NT2/D1 (cell line): ENCODE data around the gene REEP6.

Experiments
- YY1 ChIP-seq: IDR thresholded peaks from 2 replicates; pipeline ENCODE4 v1.6.1; 2011; ENCODE audit not compliant: insufficient read length, insufficient read depth
- ZNF274 ChIP-seq: IDR thresholded peaks from 2 replicates; pipeline ENCODE4 v1.6.1; 2011; ENCODE audit warnings: mild to moderate bottlenecking, low read depth, low read length

DNA sequence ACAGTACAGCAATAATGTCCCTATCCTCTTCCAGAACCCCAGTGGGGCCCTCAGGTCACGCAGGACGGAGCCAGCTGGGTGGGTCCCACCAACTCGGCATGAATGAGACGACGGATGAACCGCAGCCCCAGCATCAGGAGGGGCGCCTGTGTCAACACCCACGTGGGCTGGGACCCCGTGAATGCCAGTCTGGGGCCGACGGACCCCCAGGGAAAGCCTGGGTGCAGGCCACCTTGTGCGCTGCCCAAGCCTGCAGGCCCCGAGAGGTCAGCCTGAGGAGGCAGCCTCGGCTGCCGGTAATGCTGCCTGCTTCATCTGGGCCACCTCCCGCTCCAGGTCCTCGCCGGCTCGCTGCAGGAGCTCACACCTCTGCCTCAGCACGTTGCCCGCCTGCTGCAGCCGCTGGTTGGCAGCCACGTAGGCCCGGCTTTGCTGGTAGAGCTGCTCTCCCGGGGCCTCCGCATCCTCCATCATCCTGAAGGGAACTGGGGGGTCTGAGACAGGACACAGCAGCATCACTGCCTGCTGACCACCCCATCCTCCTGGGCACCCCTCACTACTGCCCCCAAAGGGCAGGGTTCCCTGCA, 16.1 kb upstream of the REEP6 start:
- TF ChIP-seq ZNF274 (no peak), YY1 (no peak)
